Nucleus accumbens (tissue), 56 donors: ENCODE measurements around the gene IRF2BP1.

Experiments used
- DNase-seq, 56 donors: peaks; one replicate each; lab custom pipeline; 2025; lab: John Stamatoyannopoulos, UW

IRF2BP1 gene, protein sequence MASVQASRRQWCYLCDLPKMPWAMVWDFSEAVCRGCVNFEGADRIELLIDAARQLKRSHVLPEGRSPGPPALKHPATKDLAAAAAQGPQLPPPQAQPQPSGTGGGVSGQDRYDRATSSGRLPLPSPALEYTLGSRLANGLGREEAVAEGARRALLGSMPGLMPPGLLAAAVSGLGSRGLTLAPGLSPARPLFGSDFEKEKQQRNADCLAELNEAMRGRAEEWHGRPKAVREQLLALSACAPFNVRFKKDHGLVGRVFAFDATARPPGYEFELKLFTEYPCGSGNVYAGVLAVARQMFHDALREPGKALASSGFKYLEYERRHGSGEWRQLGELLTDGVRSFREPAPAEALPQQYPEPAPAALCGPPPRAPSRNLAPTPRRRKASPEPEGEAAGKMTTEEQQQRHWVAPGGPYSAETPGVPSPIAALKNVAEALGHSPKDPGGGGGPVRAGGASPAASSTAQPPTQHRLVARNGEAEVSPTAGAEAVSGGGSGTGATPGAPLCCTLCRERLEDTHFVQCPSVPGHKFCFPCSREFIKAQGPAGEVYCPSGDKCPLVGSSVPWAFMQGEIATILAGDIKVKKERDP

DNA sequence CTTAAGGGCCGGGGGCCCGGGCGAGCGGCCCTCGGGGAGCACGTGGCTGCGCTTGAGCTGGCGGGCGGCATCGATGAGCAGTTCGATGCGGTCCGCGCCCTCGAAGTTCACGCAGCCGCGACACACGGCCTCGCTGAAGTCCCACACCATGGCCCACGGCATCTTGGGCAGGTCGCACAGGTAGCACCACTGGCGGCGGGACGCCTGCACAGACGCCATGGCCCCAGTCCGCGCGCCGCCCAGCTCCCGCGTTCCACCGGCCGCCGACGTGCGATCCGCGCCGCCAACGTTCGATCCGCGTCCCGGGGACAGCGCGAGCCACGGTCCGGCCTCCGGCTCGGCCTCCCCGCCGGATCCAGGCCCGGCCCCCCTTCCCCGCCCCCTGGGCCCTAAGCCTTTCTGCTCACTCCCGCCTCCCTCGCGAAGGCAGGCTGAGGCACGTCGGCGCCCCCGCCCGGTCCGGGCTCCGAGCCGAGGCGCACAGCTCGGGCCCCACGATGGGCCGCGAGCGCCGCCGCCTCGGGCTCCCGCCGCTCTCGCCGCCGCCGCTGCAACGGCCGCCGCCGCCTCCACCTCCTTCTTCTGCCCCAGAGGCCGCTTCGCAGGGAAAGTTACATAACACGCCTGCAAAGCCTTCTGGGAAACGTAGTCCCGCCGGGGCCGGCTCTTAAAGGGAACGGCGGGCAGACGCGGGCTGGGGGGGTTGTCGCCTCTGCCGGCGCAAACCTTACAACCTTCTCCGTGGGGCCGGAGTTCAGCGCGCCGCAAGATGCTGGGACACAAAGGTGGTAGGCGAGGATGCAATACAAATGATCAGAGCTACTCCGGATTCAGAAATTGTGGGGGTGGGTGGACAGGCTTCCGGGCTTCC lies at the start of gene IRF2BP1:
Gene IRF2BP1, minus strand, starts transcription at position 586 of the 871 bp plus-strand sequence. Its CDS starts 367 bp downstream, at position 219.
- peak; percentile 28 to 96 (median 88) for DNase-seq

DNA sequence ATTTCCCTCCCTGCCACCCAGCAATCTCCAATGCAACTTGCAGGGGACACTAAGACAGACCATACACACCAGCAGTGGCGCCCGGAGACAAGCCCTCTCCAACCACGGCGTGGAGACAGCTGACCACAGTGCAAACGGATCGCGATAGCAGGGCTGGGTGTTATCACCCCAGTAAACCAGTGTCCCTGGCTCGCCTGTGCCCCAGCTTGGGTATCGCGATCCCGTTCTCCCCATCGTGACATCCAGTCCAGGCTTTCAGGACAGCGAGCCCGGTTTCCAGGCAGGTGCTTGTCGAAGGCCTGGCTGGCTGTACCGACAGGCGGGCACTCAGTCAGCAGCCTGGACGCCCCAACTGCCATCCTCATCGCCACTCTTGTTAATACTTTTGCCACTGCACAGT lies 49.3 kb upstream of the IRF2BP1 start:
- peak in 1 of 56 donors; percentile 25 for DNase-seq

DNA sequence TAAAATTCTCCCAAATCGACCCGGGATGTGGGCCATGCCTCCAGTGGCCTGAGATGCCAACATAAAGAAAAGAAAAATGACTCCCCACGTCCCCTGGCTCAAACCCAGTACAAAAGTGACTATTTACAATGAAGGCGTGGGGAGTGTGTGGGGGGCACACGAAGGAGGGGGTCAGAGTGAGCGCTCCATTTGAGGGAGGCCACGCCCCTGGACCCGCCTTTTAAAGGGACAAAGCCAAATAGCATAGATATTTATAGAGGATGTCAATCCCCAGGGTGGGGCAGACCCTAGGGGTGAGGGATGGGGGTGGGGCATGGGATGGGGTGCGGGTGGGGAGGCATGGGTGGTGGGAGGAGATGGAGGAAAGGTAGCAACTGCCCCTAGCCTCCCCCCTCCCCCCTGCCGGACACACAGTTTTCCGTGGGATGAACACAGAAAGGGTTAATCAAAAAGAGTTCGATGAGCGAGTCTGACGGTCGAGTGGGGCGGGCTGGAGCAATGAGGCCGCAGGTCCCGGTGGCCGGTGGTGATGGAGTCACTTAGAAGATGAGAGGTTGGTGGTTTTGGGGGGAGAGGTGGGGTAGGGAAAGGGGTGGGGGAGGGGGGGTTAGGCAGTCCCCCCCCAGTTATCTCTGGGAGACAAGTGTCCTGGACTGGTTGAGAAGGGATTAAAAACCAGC lies 48.8 kb upstream of the IRF2BP1 start:
- DNase-seq, result no peak

DNA sequence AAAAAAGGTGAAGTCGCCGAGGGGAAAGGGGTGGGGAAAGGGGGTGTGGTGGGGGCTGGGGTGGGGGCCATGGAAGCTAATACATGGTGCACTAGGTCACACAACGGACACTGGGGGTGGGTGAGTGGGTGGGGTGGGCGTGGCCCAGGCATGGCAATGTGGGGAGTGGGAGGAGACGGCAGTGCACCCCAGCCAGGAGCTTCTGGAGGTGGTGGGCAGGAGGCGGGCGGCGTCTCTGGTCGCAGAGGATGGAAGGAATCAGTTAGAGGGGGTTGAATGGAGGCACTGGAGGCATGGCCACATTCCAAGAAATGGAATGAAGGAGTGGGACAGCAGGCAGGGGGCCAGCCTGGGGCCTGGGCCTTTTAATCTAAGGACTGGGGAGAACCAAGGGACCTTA lies 47.8 kb upstream of the IRF2BP1 start:
- DNase-seq, result no peak

DNA sequence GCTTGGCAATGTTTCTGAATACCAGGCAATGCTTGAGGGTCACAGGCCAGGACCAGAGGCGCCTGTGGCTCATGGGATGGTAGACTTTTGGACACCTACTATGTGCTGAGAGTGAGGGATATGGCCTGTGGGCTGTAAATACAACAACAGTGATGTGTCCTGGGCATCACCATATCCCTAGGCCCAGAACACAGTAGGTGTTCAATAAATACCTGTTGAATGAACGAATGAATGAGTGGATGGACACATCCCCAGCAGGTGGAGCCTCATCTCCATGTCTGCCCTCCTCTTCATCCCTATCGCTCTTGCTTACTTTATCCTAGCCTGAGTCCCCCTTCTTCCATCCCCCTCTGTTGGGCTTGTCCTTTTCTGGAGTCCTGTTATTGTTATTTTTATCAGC lies 45.1 kb upstream of the IRF2BP1 start:
- DNase-seq, result no peak

DNA sequence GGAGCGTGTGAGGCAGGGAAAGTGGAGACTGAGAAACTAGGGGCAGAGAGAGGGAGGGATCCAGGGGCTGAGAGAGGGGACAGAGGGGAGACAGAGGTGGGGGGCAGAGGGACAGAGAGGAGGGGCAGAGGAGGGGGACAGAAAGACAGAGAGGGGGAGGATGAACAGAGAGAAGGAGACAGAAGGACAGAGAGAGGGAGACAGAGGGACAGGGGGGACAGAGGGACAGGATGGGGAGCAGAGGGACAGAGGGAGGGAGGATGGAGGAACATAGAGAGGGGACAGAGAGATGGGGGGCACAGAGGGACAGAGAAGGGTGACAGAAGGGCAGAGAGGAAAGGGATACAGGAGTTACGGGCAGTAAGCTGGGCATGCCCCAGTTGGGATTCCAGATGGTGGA lies 43.3 kb upstream of the IRF2BP1 start:
- no peak for DNase-seq

DNA sequence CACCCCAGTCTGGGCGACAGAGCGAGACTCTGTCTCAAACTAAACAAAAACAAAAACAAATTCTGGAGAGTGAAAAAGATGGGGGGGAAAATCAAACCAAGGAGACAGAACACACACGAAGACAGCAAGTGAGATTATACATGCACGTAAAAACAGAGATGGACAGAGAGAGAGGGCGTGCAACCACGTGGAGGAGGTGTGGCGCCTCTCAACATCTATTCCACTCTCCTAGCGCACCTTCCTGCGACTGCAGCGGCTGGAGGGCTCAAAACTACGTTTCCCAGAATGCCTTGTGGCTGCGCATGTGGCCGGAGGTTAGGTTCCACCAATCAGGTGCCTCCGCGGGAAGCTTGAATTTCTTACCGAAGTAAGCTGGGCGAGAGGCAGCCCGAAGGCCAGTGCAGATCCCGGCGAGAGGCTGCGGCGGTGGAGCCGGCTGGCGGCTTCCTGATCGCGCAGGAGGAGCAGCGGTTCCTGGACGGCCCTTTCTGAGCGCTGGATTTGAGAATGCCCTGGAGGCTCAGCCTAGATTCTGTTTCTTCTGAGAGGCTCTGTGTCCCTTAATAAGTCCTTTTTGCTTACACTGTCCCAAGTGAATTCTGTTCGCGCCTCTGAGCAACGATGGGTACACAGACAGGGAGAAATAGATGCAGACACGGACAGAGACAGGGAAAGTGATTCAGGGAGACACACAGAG lies 41.8 kb upstream of the IRF2BP1 start:
- peak; percentile 11 to 95 (median 74) for DNase-seq

DNA sequence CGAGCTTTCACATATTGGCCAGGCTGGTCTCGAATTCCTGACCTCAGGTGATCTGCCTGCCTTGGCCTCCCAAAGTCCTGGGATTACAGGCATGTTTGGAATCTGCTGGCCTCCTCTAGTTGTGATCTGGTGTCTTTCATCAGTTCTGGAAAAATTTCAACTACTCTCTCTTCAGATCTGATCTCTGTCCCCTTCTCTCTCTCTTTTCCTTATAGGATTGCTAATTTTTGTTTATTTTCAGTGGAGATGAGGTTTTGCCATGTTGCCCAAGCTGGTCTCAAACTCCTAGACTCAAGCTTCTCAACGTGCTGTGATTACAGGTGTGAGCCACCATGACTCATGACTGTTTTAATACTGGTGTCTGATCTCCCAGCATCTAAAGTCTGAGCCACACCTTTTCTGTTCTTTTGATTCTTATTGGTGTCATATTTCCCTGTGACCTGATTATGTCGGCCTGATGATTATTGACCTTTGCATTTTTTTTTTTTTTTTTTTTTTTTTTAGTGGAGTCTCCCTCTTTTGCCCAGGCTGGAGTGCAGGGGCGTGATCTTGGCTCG lies 39.0 kb upstream of the IRF2BP1 start:
- DNase-seq, result no peak

DNA sequence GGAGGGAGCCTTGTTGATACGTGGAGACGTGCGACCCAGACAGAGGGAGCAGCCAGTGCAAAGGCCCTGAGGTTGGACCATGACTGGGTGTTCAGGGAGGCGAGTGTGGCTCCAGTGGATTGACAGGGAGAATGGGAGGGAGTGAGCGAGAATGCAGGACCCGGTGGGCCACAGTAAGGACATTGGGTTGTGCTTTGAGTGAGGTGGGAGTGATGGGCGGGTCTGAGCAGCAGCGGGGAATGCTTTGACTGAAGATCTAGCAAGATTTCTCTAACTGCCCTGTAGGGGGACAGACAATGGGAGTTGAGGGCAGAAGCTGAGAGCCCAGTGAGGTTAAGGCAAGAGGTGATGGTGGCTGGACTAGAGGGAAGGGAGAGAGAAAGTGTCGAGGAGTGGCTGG lies 36.3 kb upstream of the IRF2BP1 start:
- DNase-seq, result no peak

DNA sequence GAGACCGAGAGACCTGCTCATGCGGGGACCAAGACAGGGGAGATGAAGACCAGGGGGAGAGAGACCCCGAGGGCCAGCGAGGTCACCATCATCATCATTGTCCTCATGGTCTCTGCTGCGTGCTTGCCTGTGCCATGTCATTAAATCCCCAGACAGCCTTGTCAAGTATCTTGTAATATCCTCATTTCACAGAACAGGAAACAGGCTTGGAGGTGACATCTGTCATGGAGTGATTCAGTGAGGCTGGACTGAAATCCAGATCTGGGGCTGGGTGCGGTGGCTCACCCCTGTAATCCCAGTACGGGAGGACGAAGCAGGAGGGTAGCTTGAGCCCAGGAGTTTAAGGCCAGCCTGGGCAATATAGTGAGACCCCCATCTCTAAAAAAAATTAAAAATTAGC lies 34.5 kb upstream of the IRF2BP1 start:
- DNase-seq, result peak in 1 of 56 donors; percentile 34

DNA sequence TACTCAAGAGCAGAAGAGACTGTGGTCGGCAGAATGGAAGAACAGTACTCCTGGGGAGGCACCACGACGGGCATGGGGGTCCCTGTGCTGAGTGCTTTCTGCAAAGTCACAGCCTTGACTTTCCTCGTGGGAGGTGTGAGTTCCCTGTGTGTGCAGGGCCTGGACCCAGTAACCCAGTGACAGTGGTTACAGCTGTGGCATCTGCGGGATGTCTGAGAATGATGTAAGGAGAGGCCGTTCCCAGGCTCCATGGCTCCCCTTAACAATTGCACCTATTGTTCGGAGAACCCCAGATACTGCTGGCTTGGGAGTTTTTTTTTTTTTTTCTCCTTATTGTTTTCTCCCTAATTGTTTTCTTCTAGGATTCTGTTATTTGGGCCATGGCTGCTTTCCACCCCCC lies 33.7 kb upstream of the IRF2BP1 start:
- peak in 49 of 56 donors; percentile 5 to 76 (median 46) for DNase-seq

DNA sequence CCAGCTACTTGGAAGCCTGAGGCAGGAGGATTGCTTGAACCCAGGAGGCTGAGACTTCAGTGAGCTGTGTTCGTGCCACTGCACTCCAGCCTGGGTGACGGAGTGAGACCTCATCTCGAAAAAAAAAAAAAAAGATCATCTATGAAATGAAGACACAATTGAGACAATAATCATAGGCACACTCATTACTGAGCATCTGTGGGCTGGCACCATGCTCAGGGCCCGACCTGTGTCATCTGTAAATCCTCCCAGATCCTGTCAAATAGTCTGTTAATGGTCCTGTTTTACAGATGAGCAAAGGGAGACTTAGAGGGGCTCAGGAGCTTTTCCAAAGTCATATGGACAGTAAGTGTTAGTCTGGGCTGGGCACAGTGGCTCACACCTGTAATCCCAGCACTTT lies 32.8 kb upstream of the IRF2BP1 start:
- DNase-seq, result no peak

DNA sequence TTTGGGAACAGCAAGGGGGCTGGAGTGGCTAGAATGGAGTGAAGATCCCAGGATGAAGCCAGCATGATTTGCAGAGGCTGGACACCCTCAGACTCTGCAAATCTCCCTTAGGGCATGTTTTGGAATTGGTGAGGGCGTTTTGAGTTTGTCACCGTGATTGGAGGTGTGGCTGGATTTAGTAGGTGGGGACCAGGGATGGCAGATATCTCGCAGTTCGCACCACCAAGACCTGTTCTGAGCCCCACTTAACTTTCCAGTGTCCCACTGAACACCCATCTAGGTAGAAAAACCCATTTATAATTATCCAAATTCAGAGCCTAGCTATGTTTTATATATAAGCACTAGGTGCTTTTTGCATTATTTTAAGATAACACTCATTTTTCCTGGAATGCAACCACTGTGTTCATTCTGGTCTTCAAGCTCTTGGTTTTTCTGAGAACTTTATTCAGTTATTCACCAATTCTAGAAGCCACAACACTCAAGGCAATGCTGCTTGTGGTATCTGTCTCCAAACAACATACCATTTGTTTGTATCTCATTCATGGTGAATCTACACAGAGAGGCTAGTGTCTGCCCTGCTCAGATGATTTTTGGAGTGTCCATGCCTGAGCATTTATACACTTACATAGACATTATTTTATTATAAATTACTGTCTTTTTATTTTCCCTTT lies 31.6 kb upstream of the IRF2BP1 start:
- peak in 11 of 56 donors; percentile 6 to 33 (median 15) for DNase-seq

DNA sequence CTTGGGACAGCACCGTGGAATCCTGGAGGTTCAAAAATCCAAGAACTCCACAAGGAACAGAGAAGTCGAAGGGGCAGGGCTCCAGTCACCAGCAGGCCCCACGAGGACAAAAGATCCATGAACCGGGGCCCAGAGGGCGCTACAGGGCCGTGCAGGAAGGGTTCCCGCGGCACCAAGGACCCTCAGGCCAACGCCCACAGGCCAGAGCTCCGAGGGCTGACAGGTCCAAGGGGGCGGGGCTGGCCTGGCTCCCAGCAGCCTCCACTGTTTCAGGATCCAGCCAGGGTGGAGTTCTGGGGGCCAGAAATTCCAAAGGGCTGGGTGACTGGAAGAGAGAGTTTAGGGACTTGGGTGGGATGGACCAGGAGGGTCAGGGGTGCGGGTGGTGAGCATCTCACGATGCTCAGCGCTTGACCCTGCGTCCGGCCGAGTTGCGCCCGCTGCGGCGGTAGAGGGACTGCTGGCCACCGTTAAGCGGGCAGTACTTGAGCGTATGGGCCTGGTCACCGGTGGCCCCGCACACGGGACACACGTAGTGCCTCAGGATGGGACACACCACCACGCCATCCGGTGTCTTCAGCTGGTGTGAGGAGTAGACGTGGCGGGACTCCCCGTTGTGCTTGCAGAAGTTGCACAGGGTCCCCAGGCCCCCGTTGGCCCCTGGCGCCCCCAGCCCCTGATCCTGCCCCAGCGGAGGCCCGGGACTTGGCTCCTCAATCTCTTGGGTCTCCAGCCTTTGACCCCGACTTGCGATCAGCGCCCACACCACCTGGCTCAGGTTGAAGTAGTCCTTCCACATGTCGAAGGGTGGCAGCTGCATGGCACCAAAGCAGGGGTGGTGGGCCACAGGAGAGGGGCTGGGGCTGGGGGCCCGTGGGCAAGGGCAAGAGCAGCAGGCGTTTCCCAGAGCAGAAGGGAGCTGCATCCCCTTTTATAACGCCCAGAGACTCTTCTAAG lies 28.2 kb upstream of the IRF2BP1 start, which contains the start of gene NANOS2:
Gene NANOS2, minus strand, starts transcription at position 905 of the 957 bp plus-strand sequence. Its CDS starts 85 bp downstream, at position 820.
- peak in 5 of 56 donors; percentile 2 to 20 (median 13) for DNase-seq

DNA sequence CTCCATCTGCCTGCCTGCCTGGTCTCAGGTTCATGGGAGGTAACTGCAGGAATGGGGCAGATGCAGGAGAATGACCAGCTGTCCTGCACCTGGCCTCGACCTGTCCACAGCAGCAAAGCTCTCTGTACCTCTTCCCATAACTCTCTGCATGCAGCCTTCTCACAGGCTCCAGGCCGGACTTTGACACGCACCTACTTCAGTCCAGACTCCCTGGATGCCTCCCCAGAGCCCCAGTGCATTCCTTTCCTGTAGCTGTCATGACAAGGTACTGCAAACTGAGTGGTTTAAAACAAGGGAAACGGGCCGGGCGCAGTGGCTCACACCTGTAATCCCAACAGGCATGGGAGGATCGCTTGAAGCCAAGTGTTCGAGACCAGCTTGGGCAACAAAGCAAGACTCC lies 25.4 kb upstream of the IRF2BP1 start:
- DNase-seq, result no peak

DNA sequence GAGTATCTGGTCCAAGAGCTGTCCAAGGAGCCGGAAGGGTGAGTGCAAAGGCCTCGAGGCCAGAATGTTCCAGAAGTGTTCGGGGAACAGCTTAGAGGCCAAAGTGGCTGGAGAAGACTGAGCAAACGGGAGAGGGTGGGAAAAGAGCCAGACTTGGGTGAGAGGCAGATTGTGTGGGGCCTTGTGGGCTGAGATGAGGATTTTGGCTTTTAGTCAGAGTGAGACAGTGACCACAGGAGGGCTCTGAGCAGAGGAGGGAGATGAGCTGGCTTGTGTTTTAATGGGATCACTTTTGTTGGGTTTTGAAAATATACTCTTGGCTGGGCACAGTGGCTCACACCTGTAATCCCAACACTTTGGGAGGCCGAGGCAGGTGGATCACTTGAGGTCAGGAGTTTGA lies 23.0 kb upstream of the IRF2BP1 start:
- no peak for DNase-seq

DNA sequence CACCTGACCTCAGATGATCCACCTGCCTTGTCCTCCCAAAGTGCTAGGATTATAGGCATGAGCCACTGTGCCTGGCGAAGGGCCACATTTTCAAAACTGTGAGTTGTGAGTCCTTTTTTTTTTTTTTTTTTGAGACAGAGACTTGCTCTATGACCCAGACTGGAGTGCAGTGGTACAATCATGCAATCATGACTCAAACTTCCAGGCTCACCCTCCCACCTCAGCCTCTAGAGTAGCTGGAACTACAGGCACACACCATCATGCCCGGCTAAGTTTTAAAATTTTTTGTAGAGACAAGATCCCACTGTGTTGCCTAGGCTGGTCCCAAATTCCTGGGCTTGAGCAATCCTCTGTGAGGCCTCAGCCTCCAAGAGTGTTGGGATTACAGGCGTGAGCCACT lies 20.3 kb upstream of the IRF2BP1 start:
- no peak for DNase-seq

DNA sequence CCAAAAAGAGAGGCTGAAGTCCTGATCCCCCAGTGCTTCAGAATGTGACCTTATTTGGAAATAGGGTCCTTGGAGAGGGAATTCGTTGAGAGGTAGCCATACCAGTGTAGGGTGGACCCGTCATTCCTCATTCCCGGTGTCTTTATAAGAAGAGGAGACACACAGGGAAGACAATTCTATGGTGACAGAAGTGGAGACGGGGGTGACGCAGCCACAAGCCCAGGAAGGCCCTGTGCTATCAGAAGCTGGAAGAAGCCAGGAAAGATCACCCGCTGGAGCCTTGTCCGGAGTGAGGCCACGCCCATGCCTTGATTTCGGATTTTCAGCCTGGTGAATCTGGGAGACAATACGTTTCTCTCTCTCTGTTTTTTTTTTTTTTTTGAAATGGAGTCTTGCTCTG lies 19.1 kb upstream of the IRF2BP1 start:
- no peak for DNase-seq
